ENCODE data around the gene ADM.

- TF ChIP-seq CTCF (IDR thresholded peaks at IDR 0.05; ENCODE audit: low read depth, low read length) = no peak
- no peak for TF ChIP-seq POLR2A (IDR thresholded peaks at IDR 0.05; ENCODE audit: extremely low read depth, insufficient read length)
- no peak for TF ChIP-seq MYC (IDR thresholded peaks at IDR 0.05; ENCODE audit: low read depth, low read length)
These were observed 9.6 kb downstream of the ADM start for GRCh38 chr11:10314199-10315072.
